ENCODE results near the gene TSPAN8. TPM values are rescaled to one million over a fixed set of nuclear protein-coding genes. Genes with fewer than 3 reads are reported as not detected.

TSPAN8 gene
- total and polyA plus RNA-seq, 9 of the 15 experiments (the other 6 are each of a cell fraction or from before 2014, with no cell fraction given): 0.11 to 0.55 (median 0.25) TPM; not detected in 2

GRCh38 chr12:71135812-71136176 lies 22.0 kb downstream of the TSPAN8 start:
- H3K4me1 ChIP-seq (replicated peaks in 1 of 2; ENCODE audit: control insufficient read depth in 2 of 2, insufficient read depth in 2 of 2, low read length in 2 of 2): no peaks in the 10 kb centered on the region
- TF ChIP-seq ELF2 (CRISPR knock-in tag; IDR thresholded peaks at IDR 0.05) (no peak), NCOR1 (IDR thresholded peaks at IDR 0.05) (no peak), POLR2G (IDR thresholded peaks at IDR 0.05; ENCODE audit: low read depth, low read length) (no peak), ZNF436 (CRISPR knock-in tag; IDR thresholded peaks at IDR 0.05) (no peak), FOXP4 (CRISPR knock-in tag; IDR thresholded peaks at IDR 0.05; ENCODE audit: borderline replicate concordance) (no peak), C11orf30 (IDR thresholded peaks at IDR 0.05; ENCODE audit: low read depth) (no peak), MAFG (tag; conservative IDR thresholded peaks at IDR 0.05) (no peak), ZNF57 (CRISPR knock-in tag; IDR thresholded peaks at IDR 0.05) (no peak), PURB (CRISPR knock-in tag; IDR thresholded peaks at IDR 0.05; ENCODE audit: low read depth) (no peak), PTTG1 (tag; IDR thresholded peaks at IDR 0.05; ENCODE audit: low read depth) (no peak), AFF4 (CRISPR knock-in tag; IDR thresholded peaks at IDR 0.05) (no peak), KDM5B (IDR thresholded peaks at IDR 0.05; ENCODE audit: insufficient replicate concordance, low read depth, low read length) (no peak), SMAD1 (IDR thresholded peaks at IDR 0.05; ENCODE audit: low read depth, low read length, partially characterized antibody) (no peak), XRCC4 (IDR thresholded peaks at IDR 0.05; ENCODE audit: extremely low read depth, insufficient read depth, insufficient read length) (no peak), NONO (IDR thresholded peaks at IDR 0.05; ENCODE audit: low read depth in 2 of 2, low read length in 1 of 2) (no peak)

More at GRCh38 chr12:71135812-71136176, 22.0 kb downstream of the TSPAN8 start:
- intact Hi-C loops (cut with micrococcal nuclease) (loop anchor here (10.0 kb wide), 1 partner anchor 619 kb away; the partner anchor contains the start of gene RAB21), in situ Hi-C loops (cut with MboI) (no loop called here)
- H3K27ac ChIP-seq (ENCODE audit: extremely low read depth, low read depth, low read length): no peak overlapping the region
- H3K79me2 ChIP-seq (ENCODE audit: control insufficient read depth, insufficient read depth, low read length): no peaks in the 10 kb centered on the region
- CTCF ChIA-PET (ENCODE audit: low intra/inter-chr PET ratio): no interaction called here
- FAIRE-seq (no peak), DNase-seq (ENCODE audit: extremely low read depth in 1 of 4, low spot score in 3 of 4) (no peak), ATAC-seq (no peak)
- 0 out of 5 replicates have a peak, but pooled peaks cover 0 to 2% of the 10 kb centered on the region in 2 experiments for H3K27me3 ChIP-seq (ENCODE audit: control insufficient read depth in 2 of 2, insufficient read depth in 2 of 2, low read length in 2 of 2)
- H3K4me2 ChIP-seq (ENCODE audit: insufficient read depth, low read length): no peak overlapping the region
- no peak overlapping the region for H2AFZ ChIP-seq (ENCODE audit: low read depth, low read length)
- H3K9me1 ChIP-seq (ENCODE audit: control insufficient read depth, insufficient read depth, low read length): no peaks in the 10 kb centered on the region
- no peaks in the 10 kb centered on the region for H3K9me3 ChIP-seq (replicated peaks; ENCODE audit: control insufficient read depth, insufficient read depth, low read depth, low read length)
- no peak overlapping the region for H3K9ac ChIP-seq (ENCODE audit: insufficient read depth in 1 of 2, low read depth in 2 of 2, low read length in 2 of 2)
- no peak overlapping the region for H3K4me3 ChIP-seq
- BruUV-seq (replicated peaks): no TSS peak
- H3K36me3 ChIP-seq (ENCODE audit: control insufficient read depth, insufficient read depth, low read length): no peaks in the 10 kb centered on the region
- WGBS (ENCODE audit: insufficient coverage, low coverage, missing lambda C conversion rate): 0% methylated on average over 3 of the region's 3 CpGs
- POLR2A ChIA-PET: no interaction called here
- no peaks in the 10 kb centered on the region for H4K20me1 ChIP-seq (replicated peaks; ENCODE audit: control insufficient read depth, insufficient read depth, low read length)
